Esophagus muscularis mucosa (tissue), 4 donors: ENCODE results near the gene BAIAP2L1. TPM values are rescaled to one million over a fixed set of nuclear protein-coding genes. Genes with fewer than 3 reads are reported as not detected.
"Not testable (repeated sequence)": the region's sequence is repeated elsewhere in the genome, so short reads cannot be mapped to it uniquely, and the experiment has no call there.

Experiments
- DNase-seq: peaks from one replicate; pipeline ENCODE4 v3.0.0-alpha.2; 2017; ENCODE audit errors: extremely low spot score
- H3K27ac ChIP-seq, 4 donors: fragments of 200-600 bp; sonication (generic); replicated peaks in 1 of 4; 1 replicate in 3 of 4; 2 replicates in 1 of 4; pipeline ENCODE4 v1.5.1; 2016 to 2019; ENCODE audit warnings: mild to moderate bottlenecking in 1 of 4
- H3K27me3 ChIP-seq, 4 donors: fragments of 200-600 bp; sonication (generic); one replicate each; pipeline versions ENCODE4 v1.5.1 to v1.6.0; 2016 to 2019
- H3K36me3 ChIP-seq, 4 donors: fragments of 200-600 bp; sonication (generic); one replicate each; pipeline ENCODE4 v1.5.1; 2016 to 2019
- H3K4me1 ChIP-seq, 4 donors: fragments of 200-600 bp; sonication (generic); one replicate each; pipeline ENCODE4 v1.5.1; 2016 to 2019
- H3K4me3 ChIP-seq, 4 donors: fragments of 200-600 bp; sonication (generic); 1 replicate in 2 of 4; 2 replicates in 2 of 4; pipeline ENCODE4 v1.5.1; 2016 to 2019; ENCODE audit warnings: mild to moderate bottlenecking in 4 of 4, moderate library complexity in 1 of 4
- H3K9me3 ChIP-seq, 4 donors: fragments of 200-600 bp; sonication (generic); 1 replicate in 3 of 4; 2 replicates in 1 of 4; pipeline ENCODE4 v1.5.1; 2016 to 2019
- EP300 ChIP-seq: sonication (generic); formaldehyde crosslinking; IDR thresholded peaks from one replicate; pipeline ENCODE4 v1.6.1; 2017; ENCODE audit warnings: antibody characterized with exemption
- POLR2A ChIP-seq: fragments of 450-650 bp; IDR thresholded peaks from one replicate; pipeline ENCODE4 v1.6.1; 2017; ENCODE audit warnings: antibody characterized with exemption, moderate library complexity, mild to moderate bottlenecking, low read depth
- POLR2AphosphoS5 ChIP-seq, 2 donors: sonication (generic); formaldehyde crosslinking; IDR thresholded peaks; one replicate each; pipeline ENCODE4 v1.6.1; 2017; ENCODE audit warnings: antibody characterized with exemption in 2 of 2
- WGBS: methylation state at CpG from one replicate; pipeline ENCODE4 v1.1.5; 2018; 5-methylcytosine and 5-hydroxymethylcytosine counted together
- intact Hi-C: fragments of 100-400 bp; cut with DNase I; formaldehyde crosslinking; loops from one replicate; pipeline ENCODE4 v1.15.1; 2023
- total RNA-seq, 4 donors: library from RNA; depleted of rRNA; stranded (reverse); fragments of >200 nt; gene quantifications; one replicate each; pipeline versions ENCODE4 v1.1.0 to v1.2.1, GENCODE V29; 2016
- TF ChIP-seq, protein P1 (sequence below), 3 experiments: fragments of 200-600 bp in 2 of 3; fragments of 450-650 bp in 1 of 3; sonication (generic) in 2 of 3; IDR thresholded peaks; one replicate each; pipeline ENCODE4 v1.5.1; 2017 to 2019; ENCODE audit warnings: antibody characterized with exemption in 3 of 3, mild to moderate bottlenecking in 2 of 3, moderate library complexity in 1 of 3

BAIAP2L1 gene
- total RNA-seq, 4 donors from 2014 or later = 0.84 to 2.5 (median 1.6) TPM

DNA sequence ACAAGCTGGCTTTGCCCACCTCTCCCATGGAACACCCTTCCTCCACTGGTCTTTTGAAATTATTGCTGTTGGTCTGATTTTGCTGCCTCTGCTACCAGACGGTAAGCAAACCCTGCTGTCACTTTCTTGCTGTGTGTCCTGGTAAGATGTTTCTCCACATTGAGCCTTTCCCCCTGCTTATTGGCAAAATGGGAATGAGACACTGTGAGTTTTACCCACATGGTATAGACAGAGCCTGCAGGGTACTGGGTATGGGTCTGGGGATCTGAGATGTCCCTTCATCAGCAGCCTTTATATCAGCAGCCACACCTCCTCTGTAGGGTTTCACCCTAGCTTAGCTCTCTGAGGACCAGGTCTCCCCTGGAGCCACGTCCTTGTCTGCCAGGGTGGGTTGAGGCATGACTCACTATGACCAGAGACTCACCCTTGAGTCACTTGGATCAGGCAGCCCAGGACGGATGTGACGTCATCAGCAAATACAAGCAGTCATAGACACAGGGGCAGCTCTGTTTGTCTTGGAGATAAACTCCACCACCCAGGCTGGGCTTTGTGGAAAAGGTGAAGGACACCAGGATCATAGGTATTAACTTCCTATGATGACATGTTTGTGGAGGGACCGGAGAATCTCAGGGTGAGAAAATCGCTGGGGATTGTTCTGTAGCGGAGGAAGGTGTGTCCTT lies 17.9 kb upstream of the BAIAP2L1 start:
- no peak overlapping the region for H3K27ac ChIP-seq
- no peak for DNase-seq
- no peaks in the 10 kb centered on the region for H3K36me3 ChIP-seq
- WGBS = 66% methylated on average over 7 of the region's 7 CpGs
- H3K9me3 ChIP-seq = no peaks in the 10 kb centered on the region
- no peak overlapping the region for H3K4me3 ChIP-seq
- H3K27me3 ChIP-seq = peaks cover 0 to 41% (median 0%) of the 10 kb centered on the region in 4 donors
- peaks cover 0 to 4% (median 0%) of the 10 kb centered on the region in 4 donors for H3K4me1 ChIP-seq
- TF ChIP-seq POLR2A = no peak
- TF ChIP-seq POLR2AphosphoS5 (IDR thresholded peaks at IDR 0.05) = no peak
- TF ChIP-seq, protein P1, sequence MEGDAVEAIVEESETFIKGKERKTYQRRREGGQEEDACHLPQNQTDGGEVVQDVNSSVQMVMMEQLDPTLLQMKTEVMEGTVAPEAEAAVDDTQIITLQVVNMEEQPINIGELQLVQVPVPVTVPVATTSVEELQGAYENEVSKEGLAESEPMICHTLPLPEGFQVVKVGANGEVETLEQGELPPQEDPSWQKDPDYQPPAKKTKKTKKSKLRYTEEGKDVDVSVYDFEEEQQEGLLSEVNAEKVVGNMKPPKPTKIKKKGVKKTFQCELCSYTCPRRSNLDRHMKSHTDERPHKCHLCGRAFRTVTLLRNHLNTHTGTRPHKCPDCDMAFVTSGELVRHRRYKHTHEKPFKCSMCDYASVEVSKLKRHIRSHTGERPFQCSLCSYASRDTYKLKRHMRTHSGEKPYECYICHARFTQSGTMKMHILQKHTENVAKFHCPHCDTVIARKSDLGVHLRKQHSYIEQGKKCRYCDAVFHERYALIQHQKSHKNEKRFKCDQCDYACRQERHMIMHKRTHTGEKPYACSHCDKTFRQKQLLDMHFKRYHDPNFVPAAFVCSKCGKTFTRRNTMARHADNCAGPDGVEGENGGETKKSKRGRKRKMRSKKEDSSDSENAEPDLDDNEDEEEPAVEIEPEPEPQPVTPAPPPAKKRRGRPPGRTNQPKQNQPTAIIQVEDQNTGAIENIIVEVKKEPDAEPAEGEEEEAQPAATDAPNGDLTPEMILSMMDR (IDR thresholded peaks at IDR 0.05) = no peak
- TF ChIP-seq EP300 = no peak
- intact Hi-C loops = no loop called here

DNA sequence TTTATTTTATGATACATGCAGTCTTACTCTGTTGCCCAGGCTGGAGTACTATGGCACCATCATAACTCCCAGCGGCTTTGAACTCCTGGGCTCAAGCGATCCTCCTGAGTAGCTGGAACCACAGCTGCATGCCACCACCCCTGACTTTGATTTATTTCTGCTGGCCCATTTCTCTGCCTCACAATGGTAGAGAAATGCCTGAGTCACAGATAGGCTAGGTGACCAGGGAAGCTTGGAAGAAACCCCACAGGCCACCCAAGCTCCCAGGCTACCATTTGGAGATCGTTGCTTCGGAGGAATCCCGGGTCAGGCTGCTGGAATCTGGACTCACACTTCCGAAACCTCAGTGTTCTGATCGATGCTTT lies 17.4 kb upstream of the BAIAP2L1 start:
- DNase-seq = no peak
- H3K27me3 ChIP-seq = peaks cover 0 to 39% (median 0%) of the 10 kb centered on the region in 4 donors
- H3K27ac ChIP-seq = no peak overlapping the region
- no peak overlapping the region for H3K4me3 ChIP-seq
- H3K9me3 ChIP-seq = no peaks in the 10 kb centered on the region
- peaks cover 0 to 4% (median 0%) of the 10 kb centered on the region in 4 donors for H3K4me1 ChIP-seq
- TF ChIP-seq EP300 (no peak), POLR2AphosphoS5 (IDR thresholded peaks at IDR 0.05) (no peak)
- TF ChIP-seq, protein P1 (IDR thresholded peaks at IDR 0.05) = no peak
- H3K36me3 ChIP-seq = no peaks in the 10 kb centered on the region
- whole genome bisulfite sequencing = 94% methylated on average over 7 of the region's 7 CpGs
- intact Hi-C loops = no loop called here

DNA sequence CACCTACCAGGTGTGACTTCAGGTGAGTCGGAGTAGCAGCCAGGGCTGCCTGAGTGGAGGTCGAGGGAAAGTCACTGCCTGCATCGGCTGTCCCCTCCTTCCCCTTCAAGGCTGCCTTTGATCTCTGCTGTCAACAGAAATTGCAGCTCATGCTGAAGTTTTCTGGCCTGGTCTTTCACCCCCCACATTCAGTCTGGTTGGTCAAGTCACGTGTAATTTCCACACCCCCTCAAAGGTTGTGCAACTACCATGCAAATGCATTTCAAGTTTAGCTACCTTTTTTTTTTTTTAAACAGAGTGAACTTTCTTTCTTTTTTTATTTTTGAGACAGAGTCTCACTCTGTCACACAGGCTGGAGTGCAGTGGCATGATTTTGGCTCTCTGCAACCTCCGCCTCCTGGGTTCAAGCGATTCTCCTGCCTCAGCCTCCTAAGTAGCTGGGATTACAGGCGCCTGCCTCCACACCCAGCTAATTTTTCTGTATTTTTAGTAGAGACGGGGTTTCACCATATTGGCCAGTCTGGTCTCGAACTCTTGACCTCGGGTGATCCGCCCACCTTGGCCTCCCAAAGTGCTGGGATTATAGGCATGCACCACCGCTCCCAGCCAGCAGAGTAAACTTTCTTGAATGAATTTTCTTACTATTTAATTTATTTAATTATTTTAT lies 16.8 kb upstream of the BAIAP2L1 start:
- H3K9me3 ChIP-seq, H3K4me3 ChIP-seq, H3K36me3 ChIP-seq, H3K4me1 ChIP-seq, intact Hi-C loops, DNase-seq, H3K27ac ChIP-seq: not testable (repeated sequence)
- 77% methylated on average over 12 of the region's 12 CpGs for WGBS
- H3K27me3 ChIP-seq = peaks cover 0 to 42% (median 0%) of the 10 kb centered on the region in 4 donors

DNA sequence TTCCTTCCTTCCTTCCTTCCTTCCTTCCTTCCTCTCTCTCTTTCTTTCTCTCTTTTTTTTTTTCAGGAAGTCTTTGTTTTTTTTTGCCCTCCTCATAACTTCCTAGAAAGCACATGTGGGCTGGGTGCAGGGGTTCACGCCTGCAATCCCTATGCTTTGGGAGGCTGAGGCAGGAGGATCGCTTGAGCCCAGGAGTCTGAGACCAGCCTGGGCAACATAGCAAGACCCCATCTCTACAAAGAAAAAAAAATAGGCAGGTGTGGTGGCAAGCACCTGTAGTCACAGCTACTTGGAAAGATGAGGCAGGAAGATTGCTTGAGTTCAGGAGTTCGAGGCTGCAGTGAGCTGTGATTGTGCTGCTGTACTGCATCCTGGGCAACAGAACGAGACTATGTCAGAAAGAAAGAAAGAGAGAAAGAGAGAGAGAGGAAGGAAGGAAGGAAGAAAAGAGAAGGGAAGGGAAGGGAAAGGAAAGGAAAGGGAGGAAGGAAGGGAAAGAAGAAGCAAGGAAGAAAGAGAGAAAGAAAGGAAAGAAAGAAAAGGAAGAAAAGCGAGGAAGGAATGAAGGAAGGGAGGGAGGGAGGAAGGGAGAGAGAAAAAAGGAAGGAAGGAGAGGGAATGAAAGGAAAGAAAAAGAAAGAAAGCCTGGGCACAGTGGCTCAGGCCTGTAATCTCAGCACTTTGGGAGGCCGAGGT lies 13.5 kb upstream of the BAIAP2L1 start:
- H3K36me3 ChIP-seq = no peaks in the 10 kb centered on the region
- H3K27ac ChIP-seq = no peak overlapping the region
- 87% methylated on average over 6 of the region's 6 CpGs for WGBS
- no peak for DNase-seq
- TF ChIP-seq EP300 (no peak), POLR2A (no peak), POLR2AphosphoS5 (IDR thresholded peaks at IDR 0.05) (no peak)
- TF ChIP-seq, protein P1 (IDR thresholded peaks at IDR 0.05) = no peak
- no peaks in the 10 kb centered on the region for H3K4me1 ChIP-seq
- intact Hi-C loops = no loop called here
- H3K9me3 ChIP-seq = no peaks in the 10 kb centered on the region
- no peak overlapping the region for H3K4me3 ChIP-seq
- peaks cover 0 to 20% (median 0%) of the 10 kb centered on the region in 4 donors for H3K27me3 ChIP-seq

DNA sequence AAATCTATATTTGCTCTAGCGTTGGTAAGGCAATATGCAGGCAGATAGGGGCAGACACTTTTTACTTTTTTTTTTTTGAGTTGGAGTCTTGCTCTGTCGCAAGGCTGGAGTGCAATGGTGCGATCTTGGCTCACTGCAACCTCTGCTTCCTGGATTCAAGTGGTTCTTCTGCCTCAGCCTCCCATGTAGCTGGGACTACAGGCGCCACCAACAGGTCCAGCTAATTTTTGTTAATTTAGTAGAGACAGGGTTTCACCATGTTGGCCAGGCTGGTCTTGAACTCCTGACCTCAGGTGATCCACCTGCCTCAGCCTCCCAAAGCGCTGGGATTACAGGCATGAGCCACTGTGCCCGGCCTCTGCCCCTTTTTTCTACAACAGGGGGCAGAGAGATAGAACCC lies 12.8 kb upstream of the BAIAP2L1 start:
- H3K27me3 ChIP-seq = peaks cover 0 to 20% (median 0%) of the 10 kb centered on the region in 4 donors
- H3K9me3 ChIP-seq, H3K4me1 ChIP-seq, H3K4me3 ChIP-seq, H3K36me3 ChIP-seq, H3K27ac ChIP-seq, intact Hi-C loops, DNase-seq: not testable (repeated sequence)
- WGBS = 92% methylated on average over 6 of the region's 6 CpGs
